HG03460 (cell line): ENCODE results near the gene OLA1.

Source experiments
- ATAC-seq: cut with Tn5 transposase; IDR thresholded peaks from one replicate; pipeline ENCODE4 v1.9.1; 2021; ENCODE audit not compliant: unreplicated experiment

Gene OLA1

GRCh38 chr2:174122185-174122584 is 126.1 kb downstream of the OLA1 start:
- ATAC-seq, result no peak

DNA sequence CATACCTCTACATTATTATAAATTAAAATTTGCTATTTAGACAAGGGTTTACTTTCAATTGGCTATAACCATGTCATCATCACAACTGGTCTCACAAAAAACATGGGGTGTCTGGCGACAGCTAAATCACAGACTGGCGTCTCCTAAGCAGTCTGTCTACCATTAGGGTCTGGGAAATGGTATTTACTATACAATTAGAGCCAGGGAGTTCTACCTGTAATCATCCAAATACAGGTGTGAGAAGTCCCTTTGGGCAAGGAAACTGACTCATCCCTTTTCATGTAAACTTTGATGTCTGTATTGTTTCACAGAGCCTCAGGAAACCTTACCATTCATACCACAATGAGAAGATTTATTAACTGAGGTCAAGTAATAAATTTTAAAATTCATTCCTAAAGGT is 126.7 kb downstream of the OLA1 start:
- ATAC-seq, result no peak

DNA sequence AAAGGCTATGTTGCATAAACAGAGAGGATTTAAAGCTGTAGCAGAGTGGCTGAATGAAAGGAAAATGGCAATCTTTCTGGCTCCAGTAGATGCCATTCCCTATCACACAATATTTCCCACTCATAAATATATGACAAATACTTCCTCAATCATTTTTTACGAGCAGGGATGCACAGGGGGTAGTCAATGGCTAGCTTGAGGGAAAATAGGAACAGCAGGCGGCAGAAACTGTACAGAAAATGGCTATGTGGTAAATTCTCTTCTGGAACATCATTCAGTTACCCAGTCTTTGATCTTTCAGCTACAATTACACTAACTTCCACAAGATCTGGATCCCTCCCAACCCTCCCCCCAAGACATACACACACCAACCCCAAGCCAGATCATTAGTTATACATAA is 127.2 kb downstream of the OLA1 start:
- no peak for ATAC-seq

- no peak for ATAC-seq
These were observed 128.0 kb downstream of the OLA1 start for GRCh38 chr2:174120346-174120745.

- ATAC-seq, result no peak
These were observed 130.1 kb downstream of the OLA1 start for GRCh38 chr2:174117951-174118930.

GRCh38 chr2:174112073-174112472 is 136.3 kb downstream of the OLA1 start:
- ATAC-seq, result no peak

GRCh38 chr2:174108579-174108978 is 139.8 kb downstream of the OLA1 start:
- ATAC-seq, result no peak

GRCh38 chr2:174106736-174107135 is 141.6 kb downstream of the OLA1 start:
- ATAC-seq, result no peak

DNA sequence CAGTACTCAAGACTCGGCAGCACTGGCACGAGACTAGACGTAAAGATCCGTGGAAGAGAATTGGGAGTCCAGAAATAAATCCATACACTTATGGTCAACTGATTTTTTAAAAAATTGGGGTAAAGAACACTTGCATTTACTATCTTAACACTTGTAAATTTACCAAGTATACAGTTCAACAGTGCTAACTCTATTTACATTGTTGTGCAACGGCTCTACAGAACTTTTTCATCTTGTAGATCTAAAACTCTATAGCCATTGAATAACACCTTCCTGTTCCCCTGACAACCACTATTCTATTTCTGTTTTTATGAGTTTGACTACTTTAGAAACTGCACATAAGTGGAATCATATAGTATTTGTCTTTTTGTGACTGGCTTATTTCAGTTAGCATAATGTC is 153.8 kb downstream of the OLA1 start:
- ATAC-seq, result no peak

DNA sequence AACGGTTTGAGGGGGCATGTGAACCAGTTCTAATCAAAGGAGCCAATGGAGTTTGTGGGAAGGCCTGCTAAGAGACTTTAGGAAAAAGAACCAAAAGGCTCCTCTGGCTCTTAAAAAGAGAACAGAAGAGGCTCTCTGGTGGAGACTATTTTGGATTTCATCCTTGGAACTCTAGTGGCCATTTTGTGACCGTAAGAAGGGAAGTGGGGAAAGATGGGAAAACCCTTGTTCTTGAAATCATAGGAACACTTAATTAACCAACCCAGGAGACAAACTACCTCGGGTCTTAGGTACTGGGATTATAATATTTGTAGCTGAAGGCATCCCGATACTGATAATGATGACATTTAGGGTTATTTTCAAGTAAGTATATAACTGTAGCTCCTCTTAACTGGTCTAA is 157.9 kb downstream of the OLA1 start:
- ATAC-seq, result no peak

GRCh38 chr2:174088706-174089460 is 159.4 kb downstream of the OLA1 start:
- no peak for ATAC-seq

DNA sequence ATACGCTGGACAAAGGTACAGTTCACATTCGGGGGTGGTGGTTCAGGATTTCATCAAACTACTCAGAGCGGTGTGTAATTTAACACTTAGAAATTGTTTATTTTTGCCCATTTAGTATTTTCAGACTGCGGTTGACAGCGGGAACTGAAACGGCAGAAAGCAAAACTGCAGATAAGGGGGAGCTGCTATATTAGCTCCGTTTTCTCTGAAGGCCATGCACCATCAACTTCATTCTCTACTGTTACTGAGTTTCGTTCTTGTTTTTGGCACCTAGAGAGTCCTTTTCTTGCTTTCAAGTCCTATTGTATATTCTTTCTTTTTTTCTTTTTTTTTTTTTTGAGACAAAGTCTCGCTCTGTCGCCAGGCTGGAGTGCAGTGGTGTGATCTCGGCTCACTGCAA is 161.6 kb downstream of the OLA1 start:
- no peak for ATAC-seq

GRCh38 chr2:174085781-174086180 is 162.6 kb downstream of the OLA1 start:
- ATAC-seq, result no peak

- ATAC-seq, result no peak
These were observed 164.4 kb downstream of the OLA1 start for GRCh38 chr2:174083843-174084458.

DNA sequence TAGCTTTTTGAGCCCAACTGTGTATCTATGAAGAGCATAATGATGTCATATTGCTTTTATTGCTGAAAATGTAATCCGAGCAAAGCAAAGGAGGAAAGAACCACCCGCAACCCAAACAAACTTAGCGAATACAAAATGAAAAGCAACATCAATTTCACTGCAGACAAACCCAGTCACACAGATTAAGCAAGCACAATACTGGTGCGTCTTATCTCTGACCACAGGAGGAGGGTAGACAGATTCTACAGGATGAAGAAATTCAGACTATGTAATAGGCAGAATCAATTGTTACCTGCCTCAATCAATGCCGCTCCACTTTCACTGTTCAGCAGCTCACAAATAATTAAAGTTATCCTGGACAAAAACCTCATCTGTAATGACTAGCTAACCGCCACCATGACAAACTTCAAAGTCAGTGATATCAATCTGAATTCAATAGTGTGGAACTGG is 167.6 kb downstream of the OLA1 start:
- ATAC-seq, result no peak

GRCh38 chr2:174078275-174078674 is 170.1 kb downstream of the OLA1 start:
- no peak for ATAC-seq

DNA sequence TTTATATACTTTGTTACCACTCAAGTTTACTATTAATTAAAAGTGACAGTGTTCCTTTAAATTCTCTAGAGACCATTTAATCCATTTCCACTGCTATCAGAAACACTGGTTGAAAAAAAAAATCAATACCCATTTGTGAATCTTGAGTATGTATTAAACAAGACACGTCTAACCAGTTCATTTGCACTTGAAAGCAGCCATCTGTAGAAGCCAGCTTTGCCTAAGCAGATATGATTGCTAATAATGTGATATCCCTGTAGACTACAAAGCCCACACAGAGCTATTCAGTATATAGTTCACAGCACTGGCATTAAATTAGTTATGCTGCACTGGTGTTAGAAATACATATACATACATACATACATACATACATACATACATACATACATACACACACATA is 171.4 kb downstream of the OLA1 start:
- ATAC-seq, result no peak

- ATAC-seq, result no peak
These were observed 172.3 kb downstream of the OLA1 start for GRCh38 chr2:174076040-174076439.

- no peak for ATAC-seq
These were observed 173.5 kb downstream of the OLA1 start for GRCh38 chr2:174074831-174075230.

GRCh38 chr2:174072857-174073256 is 175.5 kb downstream of the OLA1 start:
- ATAC-seq, result no peak

DNA sequence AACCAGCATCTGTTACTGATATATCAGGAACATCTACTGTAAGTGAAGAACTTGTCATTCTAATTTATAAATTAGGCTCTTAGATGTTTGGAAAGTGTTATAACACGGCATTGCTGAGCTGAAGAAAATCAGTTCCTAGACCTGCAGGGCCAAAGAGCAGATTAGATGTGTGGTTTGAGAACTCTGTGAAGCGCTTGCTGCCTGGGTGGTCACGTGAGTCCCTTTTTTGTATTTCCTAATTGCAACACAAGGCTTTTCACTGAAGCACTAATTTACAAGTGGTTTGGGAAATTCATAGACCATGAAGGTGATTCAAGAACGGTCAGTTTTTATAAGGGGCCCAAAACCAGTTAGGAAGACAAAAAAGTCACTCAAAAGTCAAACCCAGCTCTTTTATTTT is 176.3 kb downstream of the OLA1 start:
- no peak for ATAC-seq

DNA sequence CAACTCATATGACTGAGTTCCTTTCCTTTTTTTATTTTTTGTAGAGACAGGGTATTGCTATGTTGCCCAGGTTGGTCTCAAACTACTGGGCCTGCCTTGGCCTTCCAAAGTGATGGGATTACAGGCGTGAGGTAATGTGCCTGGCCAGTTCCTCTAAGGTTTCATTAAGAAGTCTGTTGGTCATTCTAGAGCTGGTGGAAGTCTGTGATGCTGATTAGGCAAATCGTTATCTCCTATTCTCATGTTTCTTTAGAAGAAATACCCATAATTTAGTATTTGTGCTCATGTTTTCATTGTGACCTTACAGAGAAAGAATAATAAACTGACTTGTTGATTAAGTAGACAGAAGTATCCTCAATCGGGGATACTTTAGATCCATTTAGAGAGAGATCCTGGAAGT is 177.0 kb downstream of the OLA1 start:
- ATAC-seq, result no peak
